Hepatocyte (in vitro differentiated cells): ENCODE measurements around the gene MED19.

Experiments used
- EZH2 ChIP-seq: fragments of 200-600 bp; sonication (generic); IDR thresholded peaks from 2 replicates; pipeline ENCODE4 v1.6.1; 2016; ENCODE audit warnings: antibody characterized with exemption, mild to moderate bottlenecking, borderline replicate concordance
- TF ChIP-seq, protein P1 (sequence below): fragments of 200-600 bp; sonication (generic); IDR thresholded peaks from 2 replicates; pipeline ENCODE4 v1.5.1; 2016; ENCODE audit warnings: antibody characterized with exemption, mild to moderate bottlenecking; ENCODE audit not compliant: poor library complexity

DNA sequence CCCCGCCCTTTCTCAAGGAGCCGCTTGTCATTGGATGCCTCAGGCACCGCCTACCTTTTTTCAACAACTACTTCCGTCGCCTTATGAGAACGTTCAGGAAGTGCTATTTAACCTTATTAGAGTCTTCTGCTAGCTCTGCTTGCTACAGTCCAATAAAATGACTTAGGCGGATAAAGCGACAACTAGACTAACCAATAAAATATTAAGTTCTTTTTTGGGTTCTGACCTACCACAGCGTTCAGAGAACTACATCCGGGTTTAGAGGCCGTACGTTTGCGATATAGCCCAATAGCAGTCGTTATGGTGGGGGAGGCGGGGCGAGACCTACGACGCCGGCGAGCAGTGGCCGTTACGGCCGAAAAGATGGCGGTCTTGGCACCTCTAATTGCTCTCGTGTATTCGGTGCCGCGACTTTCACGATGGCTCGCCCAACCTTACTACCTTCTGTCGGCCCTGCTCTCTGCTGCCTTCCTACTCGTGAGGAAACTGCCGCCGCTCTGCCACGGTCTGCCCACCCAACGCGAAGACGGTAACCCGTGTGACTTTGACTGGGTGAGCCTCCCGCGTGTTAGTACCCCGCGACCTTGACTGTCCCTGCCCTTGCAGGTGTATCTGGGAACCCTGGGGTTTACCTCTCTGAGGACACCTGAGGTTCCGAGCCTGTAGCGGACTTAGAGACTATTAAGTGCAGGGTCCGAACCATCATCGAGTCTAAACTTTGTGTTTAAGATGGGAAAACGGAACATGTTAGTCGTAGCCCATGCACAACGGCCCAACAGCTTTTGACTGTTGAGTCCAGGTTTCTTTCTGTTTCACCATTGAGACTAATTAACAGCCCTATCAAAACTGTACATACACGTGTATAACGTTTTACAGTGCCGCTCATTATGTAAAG lies 488 bp upstream of the MED19 start, which contains the start of gene TMX2:
- TF ChIP-seq, protein P1, sequence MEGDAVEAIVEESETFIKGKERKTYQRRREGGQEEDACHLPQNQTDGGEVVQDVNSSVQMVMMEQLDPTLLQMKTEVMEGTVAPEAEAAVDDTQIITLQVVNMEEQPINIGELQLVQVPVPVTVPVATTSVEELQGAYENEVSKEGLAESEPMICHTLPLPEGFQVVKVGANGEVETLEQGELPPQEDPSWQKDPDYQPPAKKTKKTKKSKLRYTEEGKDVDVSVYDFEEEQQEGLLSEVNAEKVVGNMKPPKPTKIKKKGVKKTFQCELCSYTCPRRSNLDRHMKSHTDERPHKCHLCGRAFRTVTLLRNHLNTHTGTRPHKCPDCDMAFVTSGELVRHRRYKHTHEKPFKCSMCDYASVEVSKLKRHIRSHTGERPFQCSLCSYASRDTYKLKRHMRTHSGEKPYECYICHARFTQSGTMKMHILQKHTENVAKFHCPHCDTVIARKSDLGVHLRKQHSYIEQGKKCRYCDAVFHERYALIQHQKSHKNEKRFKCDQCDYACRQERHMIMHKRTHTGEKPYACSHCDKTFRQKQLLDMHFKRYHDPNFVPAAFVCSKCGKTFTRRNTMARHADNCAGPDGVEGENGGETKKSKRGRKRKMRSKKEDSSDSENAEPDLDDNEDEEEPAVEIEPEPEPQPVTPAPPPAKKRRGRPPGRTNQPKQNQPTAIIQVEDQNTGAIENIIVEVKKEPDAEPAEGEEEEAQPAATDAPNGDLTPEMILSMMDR, result no peak
- TF ChIP-seq EZH2, result no peak
